ENCODE results near the gene SLC25A22.

DNA sequence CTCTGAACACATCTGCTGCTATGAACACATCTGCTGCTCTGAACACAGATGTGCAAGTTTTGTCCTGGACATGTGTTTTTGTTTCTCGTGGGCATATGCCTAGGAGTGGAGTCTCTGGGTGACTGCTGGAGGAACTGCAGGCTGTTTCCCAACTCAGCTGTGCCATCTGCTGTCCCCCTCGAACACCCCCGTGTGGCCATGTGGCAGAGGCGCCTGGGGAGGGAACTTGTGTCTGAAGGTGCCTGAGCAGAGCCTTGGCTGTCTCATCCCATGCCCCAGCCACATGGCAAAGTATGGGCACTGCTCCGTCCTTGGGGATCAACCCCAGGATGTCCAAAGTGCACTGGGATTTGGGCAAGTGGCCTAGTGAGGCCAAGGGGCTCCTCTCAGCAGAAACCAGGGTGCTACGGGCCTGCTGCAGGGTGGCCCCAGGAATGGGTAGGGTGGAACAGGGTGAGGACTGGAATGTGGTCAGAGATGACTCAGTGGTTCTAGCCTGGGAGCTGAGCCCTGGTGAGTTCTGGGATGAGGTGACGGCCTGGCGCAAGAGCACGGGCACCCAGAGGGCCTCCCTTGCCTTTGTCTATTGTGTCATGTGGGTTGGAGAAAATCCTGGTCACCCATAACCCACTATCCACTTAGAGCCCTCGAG lies 35.5 kb downstream of the SLC25A22 start:
- TF ChIP-seq HOXA7 (CRISPR knock-in tag; IDR thresholded peaks at IDR 0.05) (no peak), JUN (IDR thresholded peaks at IDR 0.05) (peak in 1 of 2 experiments; percentile 18; a peak in 2 of 5 replicates), SMC3 (IDR thresholded peaks at IDR 0.05) (peak; percentile 23; the same call in 1 of the 3 replicates)
- TF ChIP-seq, protein P1, sequence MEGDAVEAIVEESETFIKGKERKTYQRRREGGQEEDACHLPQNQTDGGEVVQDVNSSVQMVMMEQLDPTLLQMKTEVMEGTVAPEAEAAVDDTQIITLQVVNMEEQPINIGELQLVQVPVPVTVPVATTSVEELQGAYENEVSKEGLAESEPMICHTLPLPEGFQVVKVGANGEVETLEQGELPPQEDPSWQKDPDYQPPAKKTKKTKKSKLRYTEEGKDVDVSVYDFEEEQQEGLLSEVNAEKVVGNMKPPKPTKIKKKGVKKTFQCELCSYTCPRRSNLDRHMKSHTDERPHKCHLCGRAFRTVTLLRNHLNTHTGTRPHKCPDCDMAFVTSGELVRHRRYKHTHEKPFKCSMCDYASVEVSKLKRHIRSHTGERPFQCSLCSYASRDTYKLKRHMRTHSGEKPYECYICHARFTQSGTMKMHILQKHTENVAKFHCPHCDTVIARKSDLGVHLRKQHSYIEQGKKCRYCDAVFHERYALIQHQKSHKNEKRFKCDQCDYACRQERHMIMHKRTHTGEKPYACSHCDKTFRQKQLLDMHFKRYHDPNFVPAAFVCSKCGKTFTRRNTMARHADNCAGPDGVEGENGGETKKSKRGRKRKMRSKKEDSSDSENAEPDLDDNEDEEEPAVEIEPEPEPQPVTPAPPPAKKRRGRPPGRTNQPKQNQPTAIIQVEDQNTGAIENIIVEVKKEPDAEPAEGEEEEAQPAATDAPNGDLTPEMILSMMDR (IDR thresholded peaks at IDR 0.05), result peak; percentile 24; the same call in 1 of the 3 replicates

All from A549 (cell line).